GM19043 (cell line): ENCODE results near the gene CCDC149.

Experiments used
- ATAC-seq: cut with Tn5 transposase; IDR thresholded peaks from one replicate; pipeline ENCODE4 v1.9.1; 2021; ENCODE audit warnings: low read depth; ENCODE audit not compliant: unreplicated experiment

CCDC149 gene

DNA sequence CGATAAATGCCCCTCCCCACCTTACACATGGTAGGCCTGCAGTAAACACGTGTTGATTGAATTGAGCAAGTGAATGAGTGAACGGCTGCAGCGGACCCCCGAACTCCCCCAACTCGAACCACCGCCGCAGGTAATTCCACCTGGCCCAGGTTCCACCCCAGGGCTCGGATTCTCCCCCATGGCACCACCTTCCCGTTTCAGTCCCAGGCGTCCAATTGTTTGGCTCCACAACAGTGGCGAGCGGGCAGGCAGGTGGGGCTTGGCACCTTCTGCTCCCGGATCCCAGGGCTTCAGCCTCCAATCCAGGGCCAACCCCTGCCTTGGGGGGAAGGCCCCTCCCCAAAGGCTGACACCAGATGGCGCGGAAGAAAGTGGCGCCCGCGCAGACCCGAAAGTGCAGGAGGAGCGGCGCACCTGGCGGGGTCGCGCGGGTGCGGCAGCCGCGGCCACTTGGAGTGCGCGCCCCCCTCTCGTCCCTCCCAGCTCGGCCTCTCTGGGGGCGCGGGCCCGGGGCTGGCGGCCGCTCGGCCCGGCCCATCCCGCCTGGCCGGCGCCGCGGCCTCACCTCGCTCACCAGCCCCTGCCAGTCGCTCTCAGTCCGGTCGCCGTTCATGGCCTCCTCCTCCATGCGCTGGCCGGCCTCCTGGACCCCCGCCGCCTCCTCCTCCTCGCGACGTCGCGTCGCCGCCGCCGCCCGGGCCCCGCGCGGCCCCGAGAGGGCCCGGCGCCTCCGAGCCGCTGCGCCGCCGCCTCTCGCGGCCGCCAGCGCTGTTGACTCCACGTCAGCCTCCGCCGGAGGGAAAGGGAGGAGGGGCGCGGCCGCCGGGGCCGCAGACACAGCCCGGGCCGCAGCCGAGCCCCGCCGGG, at the start of gene CCDC149:
TSS of gene CCDC149 (minus strand) at position 791 of the 867 bp plus-strand sequence. CDS start at position 613, 178 bp downstream.
- ATAC-seq = no peak

- no peak for ATAC-seq
Measured at GRCh38 chr4:24957886-24958285, 45.0 kb upstream of the CCDC149 start.

GRCh38 chr4:24956763-24957162, 43.9 kb upstream of the CCDC149 start:
- ATAC-seq = no peak

DNA sequence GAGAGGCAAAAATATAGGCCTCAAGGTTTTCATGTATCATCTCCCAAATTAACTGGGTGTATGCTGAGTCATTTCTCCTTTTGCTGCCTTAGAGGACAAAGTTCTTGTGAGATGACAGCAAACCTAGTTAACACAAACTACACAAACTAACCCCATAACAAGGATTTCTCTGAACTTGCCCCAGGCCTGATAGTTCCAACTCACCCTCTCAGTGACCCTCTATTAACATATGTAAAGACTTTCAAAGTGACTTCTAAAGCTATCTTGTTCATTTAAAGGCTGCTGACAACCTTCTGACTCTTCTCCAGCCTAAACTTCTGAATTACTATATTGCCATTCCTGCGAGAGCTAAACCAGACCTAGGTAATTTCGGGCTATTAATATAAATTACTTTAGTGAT, 43.2 kb upstream of the CCDC149 start:
- no peak for ATAC-seq

GRCh38 chr4:24952667-24953066, 39.8 kb upstream of the CCDC149 start:
- no peak for ATAC-seq

DNA sequence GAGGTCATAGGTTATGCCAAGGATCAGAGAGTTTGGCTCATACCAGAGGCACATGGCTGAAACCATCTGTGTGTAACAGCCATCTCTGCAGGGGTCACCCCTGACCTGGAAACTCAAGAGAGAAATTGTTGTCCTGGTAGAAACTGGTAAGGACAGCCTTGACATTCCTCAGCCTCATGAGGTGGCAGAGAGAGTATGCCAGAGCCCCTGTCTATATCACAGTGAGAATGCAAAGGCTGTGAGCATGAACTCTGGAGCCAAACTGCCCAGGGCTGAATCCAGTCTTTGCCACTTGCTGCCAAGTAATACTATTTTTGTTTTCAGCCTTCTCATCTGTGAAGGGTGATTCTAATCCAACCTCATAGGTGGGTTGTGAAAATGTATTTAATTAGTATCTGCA, 37.1 kb upstream of the CCDC149 start:
- ATAC-seq = no peak

GRCh38 chr4:24937917-24938281, 25.1 kb upstream of the CCDC149 start:
- no peak for ATAC-seq

GRCh38 chr4:24937176-24937916, 24.5 kb upstream of the CCDC149 start:
- ATAC-seq = no peak

- no peak for ATAC-seq
Measured at GRCh38 chr4:24935856-24936255, 23.0 kb upstream of the CCDC149 start.

DNA sequence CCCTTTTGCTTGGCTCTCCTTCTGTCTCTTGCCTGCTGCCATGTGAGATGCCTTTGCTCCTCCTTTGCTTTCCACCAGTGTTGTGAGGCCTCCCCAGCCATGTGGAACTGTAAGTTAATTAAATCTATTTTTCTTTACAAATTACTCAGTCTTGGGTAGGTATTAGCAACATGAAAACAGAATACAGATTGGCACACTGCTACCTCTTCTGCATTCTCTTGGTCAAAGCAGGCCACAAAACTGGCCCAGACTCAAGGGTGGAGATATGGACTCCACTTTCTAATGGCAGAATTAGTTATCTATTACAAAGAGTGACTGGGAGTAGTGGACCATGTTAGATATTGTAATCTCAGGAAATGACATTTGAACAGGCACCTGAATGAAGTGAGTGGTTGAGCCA, 21.5 kb upstream of the CCDC149 start:
- no peak for ATAC-seq

DNA sequence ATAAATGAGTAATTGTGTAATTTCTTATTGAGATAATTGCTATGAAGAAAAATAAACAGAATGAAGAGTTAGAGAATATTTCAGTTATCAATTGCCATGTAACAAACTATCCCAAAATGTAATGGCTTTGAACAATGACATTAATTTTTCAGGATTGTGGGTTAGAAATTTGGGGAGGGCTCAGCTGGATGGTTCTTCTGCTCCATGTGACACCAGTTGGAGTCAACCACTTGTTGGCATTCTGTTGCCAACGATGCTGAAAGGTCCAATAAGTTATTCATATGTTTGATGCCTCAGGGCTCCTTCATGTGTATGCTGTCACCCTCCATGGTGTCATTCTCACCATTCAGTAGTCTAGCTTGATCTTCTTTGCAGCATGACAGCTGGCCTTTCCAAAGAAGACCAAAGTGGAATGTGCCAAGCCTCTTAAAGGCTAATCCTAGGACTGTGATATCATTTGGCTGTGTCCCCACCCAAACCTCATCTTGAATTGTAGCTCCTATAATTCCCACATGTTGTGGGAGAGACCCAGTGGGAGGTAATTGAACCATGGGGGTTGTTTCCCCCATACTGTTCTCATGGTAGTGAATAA, 20.9 kb upstream of the CCDC149 start:
- no peak for ATAC-seq

GRCh38 chr4:24932515-24933225, 19.8 kb upstream of the CCDC149 start:
- ATAC-seq = no peak

GRCh38 chr4:24930151-24930550, 17.3 kb upstream of the CCDC149 start:
- no peak for ATAC-seq

DNA sequence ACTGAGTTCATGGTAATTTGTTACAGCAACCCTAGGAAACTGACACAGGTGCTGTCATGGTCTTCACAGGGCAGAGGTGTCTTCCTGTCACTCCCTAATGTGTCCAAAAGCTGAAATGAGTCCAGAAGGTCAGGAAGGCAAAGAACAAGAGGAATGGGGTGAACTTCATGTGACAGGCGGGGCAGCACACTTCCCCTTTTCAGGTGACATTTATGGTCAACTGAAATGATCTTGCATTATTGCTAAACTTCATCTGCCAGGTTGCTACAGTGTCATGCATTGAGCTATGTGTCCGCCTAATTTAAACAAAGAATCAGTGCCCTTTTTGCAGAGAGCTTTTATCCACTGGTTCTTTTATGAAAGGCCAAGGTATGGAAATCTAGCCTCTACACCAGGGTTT, 15.9 kb upstream of the CCDC149 start:
- ATAC-seq = no peak

DNA sequence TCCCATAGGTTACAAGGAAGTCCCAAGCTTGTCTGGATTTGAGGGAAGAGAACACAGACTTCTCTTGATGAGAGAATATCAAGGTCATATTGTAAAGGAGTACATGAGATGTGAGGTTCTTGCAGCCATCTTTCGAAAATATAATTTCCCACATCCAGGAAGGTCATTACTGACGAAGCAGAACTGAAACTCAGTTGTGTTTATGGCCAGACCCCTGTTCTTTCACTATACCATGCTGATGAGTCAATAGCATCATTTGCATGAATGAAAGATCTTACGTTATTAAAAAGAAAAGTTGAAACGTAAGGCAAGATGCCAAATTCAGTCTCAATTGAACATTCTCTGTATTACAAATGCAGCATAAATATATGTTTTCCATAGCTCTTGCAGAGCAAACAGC, 14.2 kb upstream of the CCDC149 start:
- ATAC-seq = no peak

DNA sequence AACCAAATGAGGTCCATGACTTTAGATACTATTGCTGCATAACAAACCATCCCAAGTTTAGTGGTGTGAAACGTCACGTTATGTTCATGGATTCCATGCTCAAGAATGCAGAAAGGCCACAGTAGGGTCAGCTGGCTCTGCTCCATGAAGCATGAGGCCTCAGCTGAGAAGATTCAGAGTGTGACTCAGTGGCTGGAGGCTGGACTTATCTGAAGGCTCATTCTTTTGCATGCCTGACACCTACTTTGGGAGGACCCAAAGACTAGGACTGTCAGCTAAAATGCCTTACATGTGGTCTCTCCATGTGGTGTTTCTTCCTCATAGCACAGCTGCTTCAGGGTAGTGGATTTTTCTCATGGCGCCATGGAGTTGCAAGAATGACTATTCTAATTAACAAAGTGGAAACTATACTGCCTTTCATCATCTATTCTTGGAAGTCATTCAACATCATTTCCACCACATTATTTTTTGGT, 11.5 kb upstream of the CCDC149 start:
- ATAC-seq = no peak

DNA sequence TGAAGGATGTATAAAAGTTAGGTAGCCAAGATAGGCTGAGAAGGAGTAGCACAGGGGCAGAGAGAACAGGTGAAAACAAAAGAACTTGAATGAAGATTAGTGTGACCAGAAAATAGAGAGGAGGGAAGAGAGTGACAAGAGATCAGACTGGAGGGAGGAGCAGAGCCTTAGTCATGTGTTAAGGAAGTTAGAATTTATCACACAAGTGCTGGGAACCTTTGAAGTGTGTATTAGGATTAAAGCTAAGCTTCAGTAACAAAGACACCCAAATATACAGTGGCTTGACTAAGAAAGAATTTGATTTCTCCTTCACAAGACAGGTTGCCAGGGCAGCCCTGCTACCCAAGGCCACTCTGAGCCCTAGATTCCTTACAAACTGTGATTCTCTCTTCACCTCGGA, 10.7 kb upstream of the CCDC149 start:
- ATAC-seq = no peak

GRCh38 chr4:24923002-24923401, 10.2 kb upstream of the CCDC149 start:
- ATAC-seq = no peak

GRCh38 chr4:24922416-24922815, 9.6 kb upstream of the CCDC149 start:
- ATAC-seq = no peak

- ATAC-seq = no peak
Measured at GRCh38 chr4:24921491-24921890, 8.6 kb upstream of the CCDC149 start.

- ATAC-seq = no peak
Measured at GRCh38 chr4:24920008-24920407, 7.2 kb upstream of the CCDC149 start.
